GM19468 (cell line): ENCODE results near the gene RERG.

Source experiments
- ATAC-seq: cut with Tn5 transposase; IDR thresholded peaks from one replicate; pipeline ENCODE4 v1.9.1; 2021; ENCODE audit warnings: mild to moderate bottlenecking, moderate library complexity, moderate number of reproducible peaks; ENCODE audit not compliant: unreplicated experiment; ENCODE audit errors: extremely low read depth

The RERG gene

DNA sequence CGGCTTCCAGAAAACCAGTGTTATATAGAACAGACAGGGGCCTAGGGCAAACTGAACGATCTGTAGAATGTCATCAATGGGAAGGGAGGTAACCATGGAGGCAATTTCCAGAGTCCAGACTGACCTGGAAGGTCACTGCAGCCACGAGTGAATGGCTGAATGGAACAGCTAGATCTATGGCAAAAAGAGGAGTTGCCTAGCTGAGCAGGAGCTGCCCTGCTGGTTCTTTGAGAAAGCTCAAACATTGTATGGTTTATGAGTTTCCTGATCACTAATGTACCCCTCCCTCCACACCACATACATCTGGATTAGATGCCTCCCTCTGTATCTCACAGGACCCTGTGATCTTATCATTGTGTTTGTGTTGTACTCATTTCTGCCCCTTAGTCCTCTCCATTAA is 1.0 kb upstream of the RERG start:
- no peak for ATAC-seq

DNA sequence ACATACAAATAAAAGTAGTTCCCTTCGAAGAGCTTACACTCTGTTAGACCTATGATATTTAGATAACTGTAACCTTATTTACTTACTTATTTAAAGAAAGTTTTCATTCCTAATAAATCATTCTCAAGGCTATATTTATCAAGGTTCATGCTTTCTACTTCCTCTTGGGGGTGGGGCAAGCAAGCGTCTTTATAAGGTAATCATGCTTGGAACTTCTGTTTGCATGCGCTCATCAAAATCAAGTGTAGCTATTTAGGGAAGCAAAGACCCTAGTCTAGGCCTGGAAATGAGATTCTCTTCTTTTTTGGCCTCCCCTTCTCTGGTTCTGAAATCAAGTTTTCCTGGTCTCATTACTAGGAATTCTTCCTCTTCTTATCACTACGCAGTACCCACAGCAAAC is 766 bp downstream of the RERG start:
- no peak for ATAC-seq

DNA sequence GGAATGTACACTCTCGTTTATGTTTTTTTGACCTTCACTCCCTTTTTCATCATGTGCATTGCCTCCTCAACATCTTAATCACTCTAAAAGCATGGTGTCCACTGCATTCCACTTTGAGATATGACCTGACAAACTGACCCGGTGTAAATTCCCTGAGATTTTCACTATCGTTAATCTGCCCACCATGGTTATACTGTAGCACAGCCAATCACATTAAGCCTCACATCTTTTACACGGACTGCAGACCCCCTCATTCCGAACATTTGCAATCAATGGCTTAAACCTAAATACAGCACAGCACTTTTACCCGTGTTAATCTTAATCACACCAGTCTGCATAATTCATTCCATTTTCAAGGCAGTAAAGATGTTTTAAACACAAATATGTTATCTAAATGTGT is 2.4 kb downstream of the RERG start:
- ATAC-seq, result no peak

GRCh38 chr12:15216036-15216889 is 5.0 kb downstream of the RERG start:
- no peak for ATAC-seq

GRCh38 chr12:15214851-15215601 is 6.2 kb downstream of the RERG start:
- ATAC-seq, result no peak

GRCh38 chr12:15212930-15213329 is 8.3 kb downstream of the RERG start:
- ATAC-seq, result no peak

- no peak for ATAC-seq
Measured at GRCh38 chr12:15209782-15210181, 11.4 kb downstream of the RERG start.

- ATAC-seq, result no peak
Measured at GRCh38 chr12:15208871-15209656, 12.2 kb downstream of the RERG start.

GRCh38 chr12:15208140-15208539 is 13.1 kb downstream of the RERG start:
- ATAC-seq, result no peak

- ATAC-seq, result no peak
Measured at GRCh38 chr12:15206831-15207389, 14.3 kb downstream of the RERG start.

GRCh38 chr12:15206338-15206737 is 14.9 kb downstream of the RERG start:
- ATAC-seq, result no peak

- ATAC-seq, result no peak
Measured at GRCh38 chr12:15205341-15206010, 15.7 kb downstream of the RERG start.

GRCh38 chr12:15201456-15201855 is 19.8 kb downstream of the RERG start:
- ATAC-seq, result no peak

- ATAC-seq, result no peak
Measured at GRCh38 chr12:15201056-15201455, 20.2 kb downstream of the RERG start.

DNA sequence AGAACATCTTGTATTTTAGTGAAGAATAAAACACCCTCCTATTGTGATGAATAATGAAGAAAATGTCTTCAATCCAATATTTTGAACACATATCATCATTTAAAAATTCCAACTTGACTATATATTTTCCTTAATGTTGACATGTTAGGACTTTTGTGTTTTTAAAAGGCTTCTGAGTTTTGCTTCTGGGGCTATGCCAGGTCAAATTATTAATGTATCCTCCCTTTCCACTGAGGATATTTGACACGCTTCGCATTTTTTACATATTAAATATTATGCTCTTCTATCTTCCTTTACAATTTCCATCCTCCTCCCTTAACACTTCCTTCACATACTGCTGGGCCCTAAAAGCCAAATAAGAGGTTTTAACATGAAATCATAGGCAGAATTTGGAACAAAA is 20.6 kb downstream of the RERG start:
- ATAC-seq, result no peak

- ATAC-seq, result no peak
Measured at GRCh38 chr12:15199930-15200329, 21.3 kb downstream of the RERG start.

- no peak for ATAC-seq
Measured at GRCh38 chr12:15196678-15197505, 24.3 kb downstream of the RERG start.

DNA sequence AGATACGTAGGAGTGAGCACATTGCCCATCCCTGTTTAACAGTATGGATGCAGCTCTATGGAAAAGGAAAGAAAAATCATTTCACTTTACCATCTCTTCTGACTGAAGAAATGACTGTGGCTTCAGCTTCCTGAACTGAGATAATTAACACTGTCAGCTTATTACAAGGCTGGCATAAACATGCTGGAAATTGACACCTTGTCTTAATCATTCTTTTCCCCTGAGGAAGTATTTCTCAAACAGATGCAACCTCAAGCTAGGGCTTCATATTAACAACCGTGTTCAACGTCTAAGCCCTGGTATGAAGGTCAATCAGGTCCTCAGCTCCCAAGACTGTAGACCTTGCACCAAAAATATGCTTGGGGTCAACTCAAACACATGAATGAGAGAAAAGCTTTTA is 25.0 kb downstream of the RERG start:
- ATAC-seq, result no peak
